ENCODE results near the gene SSR4.

DNA sequence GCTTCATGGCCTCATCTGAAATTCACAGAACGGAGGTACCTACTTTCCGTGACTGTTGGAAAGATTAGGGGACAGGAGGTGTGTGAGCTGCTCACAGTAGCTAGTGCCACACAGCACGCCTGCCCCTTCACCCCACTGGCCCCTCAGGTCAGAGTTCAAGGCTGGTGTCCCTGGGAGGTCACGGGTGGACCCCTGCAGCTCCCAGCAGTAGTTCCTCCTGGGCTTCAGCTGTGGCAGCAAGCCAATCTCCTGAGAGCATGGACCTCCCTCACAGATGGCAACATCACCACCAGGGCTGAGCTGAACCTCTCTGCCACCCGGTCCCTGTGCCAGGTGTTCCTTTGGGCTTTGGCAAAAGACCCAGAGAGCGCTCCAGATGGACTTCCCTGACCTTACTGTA is 2.1 kb upstream of the SSR4 start:
- TF ChIP-seq, protein P1, sequence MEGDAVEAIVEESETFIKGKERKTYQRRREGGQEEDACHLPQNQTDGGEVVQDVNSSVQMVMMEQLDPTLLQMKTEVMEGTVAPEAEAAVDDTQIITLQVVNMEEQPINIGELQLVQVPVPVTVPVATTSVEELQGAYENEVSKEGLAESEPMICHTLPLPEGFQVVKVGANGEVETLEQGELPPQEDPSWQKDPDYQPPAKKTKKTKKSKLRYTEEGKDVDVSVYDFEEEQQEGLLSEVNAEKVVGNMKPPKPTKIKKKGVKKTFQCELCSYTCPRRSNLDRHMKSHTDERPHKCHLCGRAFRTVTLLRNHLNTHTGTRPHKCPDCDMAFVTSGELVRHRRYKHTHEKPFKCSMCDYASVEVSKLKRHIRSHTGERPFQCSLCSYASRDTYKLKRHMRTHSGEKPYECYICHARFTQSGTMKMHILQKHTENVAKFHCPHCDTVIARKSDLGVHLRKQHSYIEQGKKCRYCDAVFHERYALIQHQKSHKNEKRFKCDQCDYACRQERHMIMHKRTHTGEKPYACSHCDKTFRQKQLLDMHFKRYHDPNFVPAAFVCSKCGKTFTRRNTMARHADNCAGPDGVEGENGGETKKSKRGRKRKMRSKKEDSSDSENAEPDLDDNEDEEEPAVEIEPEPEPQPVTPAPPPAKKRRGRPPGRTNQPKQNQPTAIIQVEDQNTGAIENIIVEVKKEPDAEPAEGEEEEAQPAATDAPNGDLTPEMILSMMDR (optimal IDR thresholded peaks at IDR 0.05 in 1 of 3, IDR thresholded peaks at IDR 0.05 in 1 of 3, conservative IDR thresholded peaks at IDR 0.05 in 1 of 3; ENCODE audit: extremely low read depth in 1 of 3, insufficient read depth in 2 of 3, low read length in 3 of 3) = no peak
- TF ChIP-seq EZH2 (IDR thresholded peaks at IDR 0.05; ENCODE audit: low read length) = no peak
